H1 (cell line): ENCODE measurements around the gene TMEM183A. TPM values are rescaled to one million over a fixed set of nuclear protein-coding genes. Genes with fewer than 3 reads are reported as not detected.

Experiments
- BACH1 ChIP-seq: IDR thresholded peaks from 2 replicates; pipeline ENCODE4 v1.6.1; 2012; ENCODE audit warnings: low read length, improper control_type of control experiment
- BCL11A ChIP-seq, 2 experiments: IDR thresholded peaks; one replicate each; pipeline ENCODE4 v1.6.1; 2011; ENCODE audit warnings: low read depth in 2 of 2, low read length in 2 of 2, mild to moderate bottlenecking in 2 of 2
- CBX5 ChIP-seq: fragments of 300-800, 300-1000 bp; sonication (generic); IDR thresholded peaks from 2 replicates; pipeline ENCODE4 v1.7.1; 2016; ENCODE audit warnings: antibody characterized with exemption, low read length, low read depth
- CEBPB ChIP-seq: IDR thresholded peaks from 2 replicates; pipeline ENCODE4 v1.6.1; 2012; ENCODE audit warnings: low read depth, low read length
- CTBP2 ChIP-seq: IDR thresholded peaks from 2 replicates; pipeline ENCODE4 v1.7.0; 2011; ENCODE audit warnings: borderline replicate concordance, mild to moderate bottlenecking, moderate library complexity, mixed read lengths, low read length; ENCODE audit not compliant: insufficient read depth, insufficient read length
- POU5F1 ChIP-seq: IDR thresholded peaks from 2 replicates; pipeline ENCODE4 v1.6.1; 2011; ENCODE audit warnings: low read depth, mild to moderate bottlenecking, low read length, moderate library complexity
- SIN3A ChIP-seq, 2 experiments: IDR thresholded peaks in 1 of 2; conservative IDR thresholded peaks in 1 of 2; 2 replicates each; pipeline ENCODE4 v1.6.1; 2011 to 2012; ENCODE audit warnings: low read length in 2 of 2, improper control_type of control experiment in 1 of 2, low read depth in 1 of 2, mild to moderate bottlenecking in 1 of 2
- polyA plus RNA-seq, 7 experiments: library from polyadenylated mRNA; depleted of rRNA in 3 of 7; stranded (reverse) in 5 of 7; unstranded in 2 of 7; fragments of >200 nt in 5 of 7; fragments of 200-250 nt in 2 of 7; gene quantifications; 1 replicate in 5 of 7; 2 replicates in 1 of 7; 4 replicates in 1 of 7; pipeline versions ENCODE4 v1.2.1 to v1.2.3, GENCODE V29; 2011 to 2013; ENCODE audit warnings: missing spikeins in 2 of 7, mixed read lengths in 2 of 7
- total RNA-seq: library from RNA; stranded (reverse); fragmentation: NEBNext Ultra II Directional; extraction: Animal tissue kit (Norgen Biotek cat#: 25700); gene quantifications from 2 replicates; pipeline ENCODE4 v1.2.1, GENCODE V29; 2021

The TMEM183A gene
- total and polyA plus RNA-seq, 2 of the 8 experiments (the other 6 are each of a cell fraction or from before 2014, with no cell fraction given), result 107 to 173 TPM

- TF ChIP-seq SIN3A (conservative IDR thresholded peaks at IDR 0.05 in 1 of 2, IDR thresholded peaks at IDR 0.05 in 1 of 2; ENCODE audit: low read depth in 1 of 2, low read length in 2 of 2) (no peak), POU5F1 (no peak), CTBP2 (no peak), BCL11A (IDR thresholded peaks at IDR 0.05; ENCODE audit: low read depth in 2 of 2, low read length in 2 of 2) (no peak), CBX5 (no peak), BACH1 (no peak), CEBPB (no peak)
Observed at GRCh38 chr1:202987255-202987654, 19.9 kb upstream of the TMEM183A start (continued).
